GM12891 (cell line): ENCODE results near the gene CD24.

Source experiments
- POLR2A ChIP-seq: IDR thresholded peaks from 2 replicates; pipeline ENCODE4 v1.6.1; 2011; ENCODE audit warnings: low read depth, low read length, control low read depth
- POLR2AphosphoS5 ChIP-seq: IDR thresholded peaks from 2 replicates; pipeline ENCODE4 v1.6.1; 2011; ENCODE audit warnings: low read depth, low read length, control low read depth
- SPI1 ChIP-seq: IDR thresholded peaks from 2 replicates; pipeline ENCODE4 v1.6.1; 2011; ENCODE audit warnings: low read depth, low read length, control low read depth
- TAF1 ChIP-seq: IDR thresholded peaks from 2 replicates; pipeline ENCODE4 v1.6.1; 2011; ENCODE audit warnings: low read depth, low read length, control low read depth

DNA sequence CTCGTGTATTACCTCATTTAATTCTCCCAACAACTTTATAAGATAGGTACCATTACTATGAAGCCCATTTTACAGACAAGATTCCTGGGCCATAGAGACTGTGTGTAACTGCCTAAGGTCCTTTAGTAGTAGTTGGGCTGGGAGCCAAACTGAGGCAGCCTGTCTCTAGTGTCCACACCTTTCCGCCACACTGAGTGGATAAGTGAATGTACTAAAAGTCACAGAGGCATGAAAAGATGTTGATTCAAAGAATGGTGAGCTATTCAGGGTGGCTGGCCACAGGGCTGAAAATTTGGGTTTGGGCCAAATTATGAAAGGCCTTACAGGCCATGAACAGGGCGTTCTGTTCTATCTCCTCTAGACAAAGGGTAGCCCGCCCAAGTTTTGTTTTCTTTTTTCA lies 11.0 kb downstream of the CD24 start:
- TF ChIP-seq POLR2A (no peak), TAF1 (no peak), SPI1 (no peak), POLR2AphosphoS5 (no peak)
